Measurements from ENCODE around the gene THEMIS.
A peak's percentile ranks its signal among the peaks of the same experiment; 100 is the strongest.
"Not testable (repeated sequence)": the region's sequence is repeated elsewhere in the genome, so short reads cannot be mapped to it uniquely, and the experiment has no call there.

THEMIS gene

DNA sequence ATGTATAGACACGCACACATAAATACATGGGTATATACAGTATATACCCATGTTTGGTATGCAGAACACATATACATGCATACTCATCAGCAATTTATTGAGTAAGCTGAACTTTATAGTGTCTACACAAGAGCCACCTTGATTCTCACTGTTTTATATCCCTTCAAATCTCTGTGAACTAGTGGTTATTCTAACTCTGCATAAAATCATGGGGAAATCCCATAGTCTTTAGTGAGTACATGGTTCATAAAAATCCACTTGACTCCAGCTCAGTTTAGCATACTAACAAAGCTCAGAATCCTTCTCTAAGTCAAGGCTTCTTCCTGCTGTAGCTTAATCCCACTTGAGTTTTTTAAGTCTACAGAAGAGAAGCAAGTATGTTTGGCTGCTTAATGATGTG is 104.1 kb downstream of the THEMIS start:
- no peak for DNase-seq (ENCODE audit: low read depth)

DNA sequence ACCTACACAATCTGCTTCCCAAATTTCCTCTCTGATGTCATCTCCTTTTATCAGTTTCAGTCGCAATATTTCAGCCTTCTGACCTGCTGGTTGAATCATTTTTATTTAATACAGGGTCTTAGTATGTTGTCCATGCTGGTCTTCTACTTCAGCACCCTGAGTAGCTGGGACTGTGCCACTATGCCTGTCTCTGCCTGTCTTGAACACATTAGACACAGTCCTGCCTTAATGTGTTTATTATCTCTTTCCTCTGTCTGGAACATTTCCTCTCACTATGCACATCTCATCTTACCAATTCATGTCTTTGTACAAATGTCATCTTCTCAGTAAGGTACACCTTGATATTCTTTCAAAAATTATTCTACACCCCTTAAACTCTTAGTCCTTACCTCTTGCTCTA is 106.5 kb downstream of the THEMIS start:
- no peak for DNase-seq (ENCODE audit: low read depth)

DNA sequence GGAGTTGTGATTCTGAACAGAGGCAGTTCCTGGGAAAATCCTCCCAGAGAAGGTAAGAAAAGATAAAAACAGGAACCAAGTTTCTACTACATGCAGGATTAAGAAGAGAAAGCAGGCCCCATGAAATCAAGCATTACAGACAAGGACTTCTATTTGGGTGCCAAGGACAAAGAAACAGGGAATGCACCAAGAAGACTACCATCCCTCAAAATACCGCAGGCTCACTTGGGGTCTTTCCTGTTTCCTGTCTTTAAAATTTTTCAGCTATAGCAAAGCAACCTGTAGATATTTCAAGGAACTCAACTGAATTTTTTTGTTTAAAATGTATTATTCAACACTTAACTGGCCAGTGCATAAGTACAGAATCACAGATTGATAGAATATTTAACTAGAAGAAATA is 107.5 kb downstream of the THEMIS start:
- DNase-seq (ENCODE audit: low read depth): no peak

DNA sequence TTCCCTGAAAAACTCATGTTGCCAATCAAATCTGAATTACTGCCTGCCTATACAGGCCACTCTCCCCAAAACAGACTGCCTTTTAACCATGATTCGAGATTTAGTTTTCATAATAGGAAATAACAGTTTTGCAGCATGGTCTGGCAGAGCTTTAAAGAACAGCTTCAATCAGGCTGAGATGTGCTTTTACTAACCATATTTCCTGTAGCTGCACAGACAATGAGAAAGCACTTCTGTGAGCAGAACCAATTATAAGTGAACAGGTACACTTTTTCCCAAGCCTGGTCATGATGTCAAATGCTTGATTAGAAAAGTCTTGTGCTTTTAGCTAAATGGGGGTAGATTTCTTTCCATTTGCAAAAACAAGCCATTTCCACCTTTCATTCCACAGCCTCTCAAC is 108.2 kb downstream of the THEMIS start:
- no peak for DNase-seq (ENCODE audit: low read depth)

DNA sequence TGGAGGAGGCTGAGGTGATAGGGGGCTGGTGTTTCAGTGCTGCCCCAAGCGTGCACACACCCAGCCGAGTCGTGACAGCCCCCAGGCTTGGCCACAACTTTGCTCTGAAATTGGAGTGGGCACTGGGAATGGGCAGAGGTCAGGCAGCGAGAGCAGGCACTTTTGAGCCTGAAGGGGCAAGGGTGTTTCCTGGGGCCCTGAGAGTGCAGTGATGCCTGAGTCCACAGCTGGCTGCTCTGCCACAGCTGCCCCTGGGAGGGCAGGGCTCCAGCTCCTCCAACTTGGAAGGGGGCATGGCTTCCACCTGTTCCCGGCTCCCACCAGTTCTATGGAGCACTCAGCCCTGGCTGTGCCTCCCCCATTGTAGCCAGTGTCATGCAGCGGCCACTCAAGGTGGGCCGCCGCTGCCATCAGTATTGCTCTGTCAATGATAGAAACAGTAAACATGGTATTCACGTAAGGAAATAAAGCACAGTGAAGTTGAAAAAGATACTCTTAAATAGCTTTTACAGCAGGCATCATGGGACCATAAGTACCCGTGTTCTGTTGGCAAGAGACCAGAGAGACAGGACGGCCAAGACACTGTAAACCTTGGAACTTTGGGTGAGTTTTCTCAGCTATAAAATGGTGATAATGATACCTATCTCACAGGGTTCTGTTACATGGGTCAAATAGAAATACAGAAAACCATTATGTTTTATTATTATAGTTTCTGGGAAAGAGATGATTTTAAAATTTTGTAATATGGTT is 108.9 kb downstream of the THEMIS start:
- no peak for DNase-seq (ENCODE audit: low read depth)

DNA sequence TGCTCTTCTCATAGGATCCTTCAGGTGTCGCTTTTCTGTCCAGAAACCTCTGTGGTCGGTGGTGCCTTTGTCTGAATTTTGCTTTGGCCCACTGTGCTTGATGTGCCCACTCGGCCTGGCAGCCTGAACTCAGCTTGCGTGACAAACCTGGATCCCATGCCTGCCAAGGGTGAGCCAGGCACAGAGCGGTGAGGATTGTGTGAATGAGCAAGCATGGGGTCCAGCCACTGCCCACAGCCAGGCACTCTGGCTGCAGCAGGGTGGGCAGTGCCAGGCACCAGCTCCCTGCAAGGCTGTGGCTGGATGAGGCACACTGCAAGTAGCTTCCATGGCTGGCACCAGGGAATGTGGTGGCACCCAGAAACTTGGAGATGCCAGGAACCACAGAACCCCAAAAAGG is 110.3 kb downstream of the THEMIS start:
- no peak for DNase-seq (ENCODE audit: low read depth)

DNA sequence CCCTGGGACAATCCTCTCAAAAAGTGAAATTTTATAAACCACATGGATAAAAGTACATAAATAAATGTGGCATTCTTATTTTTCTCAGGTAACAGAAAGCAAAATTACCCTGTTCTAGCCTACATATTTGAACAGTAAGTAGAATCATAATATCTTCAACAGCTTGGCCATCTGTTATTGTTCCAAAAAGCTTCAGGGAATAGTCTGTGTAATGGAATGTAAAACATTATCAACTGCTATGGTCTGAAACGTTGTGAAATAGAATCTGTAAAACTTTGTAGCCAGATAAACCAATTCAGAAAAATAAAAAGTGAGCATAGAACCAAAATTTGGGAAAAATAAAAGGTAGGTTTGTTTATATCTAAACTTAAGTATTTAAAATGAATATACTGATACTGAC is 114.7 kb downstream of the THEMIS start:
- DNase-seq (ENCODE audit: low read depth): peak; percentile 13

DNA sequence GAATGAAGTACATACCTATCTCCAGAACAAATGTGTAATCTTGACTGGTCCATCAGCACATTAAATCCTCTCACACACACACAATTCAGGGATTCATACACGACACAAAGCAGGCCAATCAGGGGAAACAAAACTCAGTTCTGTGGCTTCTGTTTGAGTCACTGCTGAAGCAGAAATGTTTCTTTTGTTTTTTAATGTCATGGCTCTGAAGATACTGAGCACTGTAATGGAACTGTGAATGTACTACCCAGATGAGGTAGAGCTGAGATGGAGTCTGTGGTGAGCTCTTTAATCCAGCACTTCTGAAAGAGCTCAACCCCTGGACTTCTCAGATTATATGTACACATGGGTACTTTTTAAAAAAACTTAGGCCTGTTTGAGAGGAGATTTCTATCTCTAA is 116.4 kb downstream of the THEMIS start:
- no peak for DNase-seq (ENCODE audit: low read depth)

DNA sequence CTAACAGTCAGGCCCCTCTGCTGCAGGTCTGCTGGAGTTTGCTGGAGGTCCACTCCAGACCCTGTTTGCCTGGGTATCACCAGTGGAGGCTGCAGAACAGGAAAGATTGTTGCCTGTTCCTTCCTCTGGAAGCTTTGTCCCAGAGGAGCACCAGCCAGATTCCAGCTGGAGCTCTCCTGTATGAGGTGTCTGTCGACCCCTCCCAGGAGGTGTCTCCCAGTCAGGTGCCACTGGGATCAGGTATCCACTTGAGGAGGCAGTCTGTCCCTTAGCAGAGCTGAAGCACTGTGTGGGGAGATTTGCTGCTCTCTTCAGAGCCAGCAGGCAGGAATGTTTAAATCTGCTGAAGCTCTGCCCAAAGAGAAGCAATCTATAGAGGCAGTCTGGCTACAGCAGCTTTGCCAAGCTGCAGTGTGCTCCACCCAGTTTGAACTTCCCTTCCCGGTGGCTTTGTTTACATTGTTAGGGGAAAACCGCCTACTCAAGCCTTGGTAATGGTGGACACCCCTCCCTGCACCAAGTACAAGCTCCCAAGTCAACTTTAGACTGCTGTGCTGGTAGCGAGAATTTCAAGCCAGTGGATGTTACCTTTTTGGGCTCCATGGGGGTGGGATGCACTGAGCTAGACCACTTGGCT is 119.1 kb downstream of the THEMIS start:
- DNase-seq (ENCODE audit: low read depth): not testable (repeated sequence)

DNA sequence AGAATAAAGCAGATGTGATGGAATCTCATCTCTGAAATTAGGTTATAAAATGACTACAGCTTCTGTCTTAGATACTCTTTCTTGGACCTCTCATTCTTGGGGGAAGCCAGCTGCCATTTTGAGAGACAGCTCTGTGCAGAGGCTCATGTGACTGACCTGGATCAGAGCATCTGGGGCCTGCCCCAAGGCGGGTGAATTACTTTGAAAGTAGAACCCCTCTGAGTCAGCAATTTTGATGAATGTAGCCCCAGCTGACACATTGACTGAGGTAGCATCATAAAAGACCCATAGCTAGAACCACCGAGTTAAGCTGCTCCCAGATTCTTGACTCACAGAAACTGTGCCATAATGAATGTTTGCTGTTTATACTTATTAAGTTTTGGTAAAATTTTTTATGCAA is 124.5 kb downstream of the THEMIS start:
- DNase-seq (ENCODE audit: low read depth): no peak

DNA sequence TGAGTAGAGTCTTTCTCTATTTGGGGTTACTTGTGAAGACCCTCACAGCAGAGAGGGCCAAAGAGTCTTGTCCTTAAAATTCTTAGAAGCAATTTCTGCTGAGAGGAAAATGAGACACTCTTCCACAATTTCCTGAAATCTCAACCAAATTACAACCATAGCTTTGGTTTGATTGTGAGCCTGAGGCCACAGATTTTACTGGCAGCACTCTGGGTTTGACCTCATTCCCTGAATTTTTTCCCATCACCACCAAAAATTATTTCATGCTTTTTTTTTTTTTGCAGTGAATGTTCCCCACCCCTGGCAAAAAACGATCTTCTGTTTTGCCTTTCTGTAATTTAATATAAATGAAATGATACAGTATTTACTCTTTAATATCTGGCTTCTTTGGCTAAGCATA is 125.5 kb downstream of the THEMIS start:
- DNase-seq (ENCODE audit: low read depth): peak; percentile 12

DNA sequence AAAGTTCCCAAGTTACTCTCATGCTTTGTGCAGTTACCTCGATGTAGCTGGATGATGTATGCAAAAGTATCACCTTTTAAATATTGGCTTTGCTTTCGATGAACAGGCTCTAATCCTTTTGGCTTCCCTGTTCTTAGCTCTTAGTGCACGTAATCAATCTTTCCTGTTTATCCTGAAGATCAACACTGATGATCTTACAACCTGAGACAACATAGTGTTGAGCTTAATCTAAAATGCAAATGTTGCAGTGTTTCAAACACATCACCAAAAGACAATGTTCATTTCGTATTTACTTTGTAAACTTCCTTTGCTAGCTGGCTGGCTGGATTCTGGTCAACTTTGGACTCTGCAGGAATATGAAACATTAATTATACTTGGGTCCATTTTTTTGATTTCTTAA is 132.1 kb downstream of the THEMIS start:
- DNase-seq (ENCODE audit: low read depth): no peak

DNA sequence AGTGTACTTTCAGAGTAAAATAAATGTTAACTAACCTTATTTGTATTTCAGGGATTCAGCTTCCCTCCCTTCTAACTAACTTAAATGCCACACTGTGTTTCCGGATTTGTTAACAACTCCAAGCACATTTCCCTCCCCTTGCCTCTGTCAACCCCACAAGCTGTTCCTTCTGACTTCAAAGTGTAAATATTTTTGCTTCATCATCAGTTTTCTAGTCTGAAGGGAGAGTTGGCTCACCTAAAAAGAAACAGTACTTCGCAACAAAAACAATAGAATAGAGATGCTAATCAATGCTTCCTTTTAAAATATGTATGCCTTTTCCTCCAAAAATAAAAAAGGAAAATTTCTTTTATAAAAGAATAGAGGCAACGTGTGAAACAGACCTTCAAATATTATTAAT is 132.6 kb downstream of the THEMIS start:
- no peak for DNase-seq (ENCODE audit: low read depth)

DNA sequence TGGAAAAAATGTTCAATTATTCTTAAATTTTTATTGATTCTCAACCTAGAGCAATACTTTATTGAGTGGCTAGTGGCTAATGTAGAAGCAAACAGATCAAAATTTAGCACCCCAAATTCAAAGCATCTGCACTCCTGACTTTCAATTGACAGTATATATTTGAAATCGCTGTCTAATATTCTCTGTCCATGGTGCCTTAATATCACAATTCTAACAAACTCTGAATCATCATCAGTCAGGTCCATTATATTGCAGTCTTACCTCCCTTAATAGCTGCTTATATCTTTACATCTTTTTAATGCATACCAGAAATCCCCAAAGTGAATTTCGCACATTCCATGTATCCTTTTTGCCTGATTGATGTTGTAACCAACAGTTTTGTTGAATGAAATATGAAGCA is 134.9 kb downstream of the THEMIS start:
- no peak for DNase-seq (ENCODE audit: low read depth)

DNA sequence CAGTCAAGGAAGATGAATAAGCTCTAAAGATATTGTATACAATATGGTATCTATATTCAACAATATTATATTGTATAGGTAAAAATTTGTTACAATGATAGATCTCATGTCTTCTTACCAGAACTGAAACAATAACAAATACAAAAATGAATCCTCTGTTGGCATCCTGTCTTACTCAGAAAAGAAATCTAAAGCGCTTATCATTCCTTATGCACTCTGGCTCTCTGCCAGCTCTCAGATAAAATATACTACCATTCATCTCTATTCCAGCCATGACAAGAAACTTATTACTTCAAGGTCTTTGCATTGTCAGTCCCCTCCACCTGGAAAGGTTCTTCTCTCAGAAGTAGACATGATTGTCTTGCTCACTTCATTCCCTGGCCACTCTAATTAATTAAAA is 138.6 kb downstream of the THEMIS start:
- no peak for DNase-seq (ENCODE audit: low read depth)

DNA sequence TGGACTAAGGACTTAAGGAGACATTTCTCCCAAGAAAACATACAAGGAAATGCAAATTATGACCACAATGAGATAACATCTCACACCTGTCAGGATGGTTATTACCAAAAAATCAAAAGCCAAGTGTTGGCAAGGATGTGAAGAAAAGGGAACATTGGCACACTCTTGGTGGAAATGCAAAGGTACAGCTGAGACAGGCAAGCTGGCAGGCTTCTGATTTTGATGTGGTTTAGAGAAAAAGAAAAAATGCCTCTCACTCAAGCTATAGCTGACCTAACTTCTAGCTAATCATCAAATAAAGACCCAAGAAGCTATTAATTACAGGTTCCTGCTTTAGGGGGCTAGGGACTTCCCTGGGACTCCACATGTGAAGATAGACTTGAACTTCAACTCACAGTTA is 139.8 kb downstream of the THEMIS start:
- DNase-seq (ENCODE audit: low read depth): no peak

DNA sequence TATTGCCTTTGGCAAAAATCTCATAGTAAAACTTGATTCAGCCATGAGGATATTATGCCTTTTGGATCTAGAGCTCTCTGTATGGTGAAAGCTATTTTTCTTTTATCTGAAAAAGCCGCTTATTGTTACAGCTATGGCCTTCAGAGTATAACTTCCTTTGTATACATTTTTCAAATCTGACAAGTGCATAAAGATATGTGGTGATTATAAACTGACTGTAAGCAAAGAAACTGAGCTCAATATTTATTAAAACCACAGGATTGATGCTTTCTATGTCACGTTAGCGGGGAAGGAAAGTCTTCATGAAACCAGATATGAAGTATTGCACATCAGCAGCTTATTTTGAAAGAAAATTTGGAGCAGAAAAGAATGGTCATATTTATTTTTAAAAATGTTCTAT is 151.8 kb downstream of the THEMIS start:
- no peak for DNase-seq (ENCODE audit: low read depth)

DNA sequence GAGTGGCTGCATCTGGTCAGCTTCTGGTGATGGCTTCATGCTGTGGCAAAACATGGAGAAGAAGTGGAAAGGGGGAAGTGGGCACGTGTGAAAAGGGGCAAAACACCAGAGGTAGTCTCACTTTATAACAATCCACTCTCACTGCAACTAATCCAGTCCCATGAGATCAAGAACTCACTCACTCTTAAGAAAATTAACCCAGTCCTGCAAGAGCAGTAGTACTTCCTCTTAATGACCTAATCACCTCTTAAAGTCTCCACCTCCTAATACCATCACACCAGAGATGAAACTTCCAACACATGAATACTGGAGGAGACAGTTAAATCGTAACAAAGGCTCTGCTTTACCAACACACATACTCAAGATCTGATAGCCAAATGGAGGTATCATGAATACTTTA is 152.6 kb downstream of the THEMIS start:
- no peak for DNase-seq (ENCODE audit: low read depth)

DNA sequence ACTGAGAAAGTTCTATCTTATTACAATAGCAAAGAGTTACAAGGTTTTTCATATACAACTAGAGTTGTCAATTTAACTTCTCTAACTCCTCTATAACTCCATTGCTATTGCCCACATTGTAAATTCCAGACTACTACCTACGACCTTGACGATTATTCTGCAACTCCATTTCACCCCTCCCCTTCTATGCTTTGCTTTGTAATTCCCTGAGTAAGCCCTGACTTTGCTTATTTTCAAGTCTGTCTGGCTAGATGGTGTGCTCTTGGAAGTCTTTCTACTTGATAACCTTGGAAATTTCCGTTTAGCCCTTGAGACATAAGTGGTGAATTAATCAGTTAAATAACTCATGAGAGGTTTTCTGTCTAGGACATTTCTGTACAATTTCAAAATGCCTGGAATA is 162.4 kb downstream of the THEMIS start:
- no peak for DNase-seq (ENCODE audit: low read depth)

DNA sequence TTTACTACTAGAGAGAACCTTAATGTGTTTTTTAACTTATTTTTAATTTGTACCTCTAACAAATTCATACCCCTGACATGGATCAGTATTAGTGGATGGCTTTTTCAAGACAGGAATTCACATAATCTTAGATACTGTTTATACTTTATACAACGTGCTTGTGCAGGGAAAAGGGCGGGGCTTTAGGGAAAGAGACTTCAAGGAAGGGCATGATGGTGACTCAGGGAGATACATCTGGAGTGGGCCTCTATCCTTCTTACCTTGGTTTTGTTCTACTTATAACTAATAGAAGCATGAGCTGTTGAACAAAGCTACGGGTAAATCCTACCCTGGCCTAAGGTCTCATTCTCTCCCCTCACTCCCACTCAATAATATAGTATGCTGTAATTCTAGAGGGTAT is 163.1 kb downstream of the THEMIS start:
- DNase-seq (ENCODE audit: low read depth): no peak

DNA sequence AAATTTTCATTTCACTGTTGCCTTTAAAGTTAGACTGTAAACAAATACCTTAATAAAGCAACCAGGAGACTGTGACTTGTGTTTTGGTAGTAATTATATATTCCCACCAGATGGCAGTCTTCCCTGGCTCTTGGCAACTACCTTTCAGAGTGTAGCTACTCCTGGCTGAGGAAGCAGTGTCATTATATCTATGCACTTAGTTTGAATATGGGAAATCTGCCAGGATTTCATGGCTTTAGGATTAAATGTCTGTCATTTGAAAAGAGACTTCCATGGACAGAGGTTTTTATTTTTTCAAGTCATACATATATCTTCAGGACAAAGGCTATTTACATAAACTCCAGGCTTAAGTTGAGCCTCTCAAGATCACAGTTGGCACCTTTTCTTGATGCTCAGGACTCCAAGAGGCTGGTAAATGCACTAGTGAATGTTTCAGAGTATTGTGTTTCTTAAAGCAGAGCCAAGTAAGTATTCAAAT is 163.8 kb downstream of the THEMIS start:
- DNase-seq (ENCODE audit: low read depth): peak; percentile 66

DNA sequence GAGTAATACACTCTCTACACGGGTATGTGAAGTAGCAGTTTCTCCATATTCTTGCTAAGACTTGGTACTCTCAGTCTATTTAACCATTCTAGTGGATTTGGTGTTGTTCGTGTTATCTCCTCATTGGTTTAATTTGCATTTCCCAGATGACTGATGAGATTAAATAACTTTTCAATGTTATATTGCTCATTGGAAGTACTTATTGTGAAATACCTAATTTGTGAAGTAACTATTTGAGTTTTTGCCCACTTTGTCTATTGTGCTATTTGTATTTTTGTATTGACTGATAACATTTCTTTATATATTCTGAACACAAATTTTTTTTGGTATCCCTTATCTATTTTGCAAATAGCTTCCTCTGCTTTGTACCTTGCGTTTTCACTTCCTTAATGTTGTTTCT is 167.9 kb downstream of the THEMIS start:
- DNase-seq (ENCODE audit: low read depth): no peak

DNA sequence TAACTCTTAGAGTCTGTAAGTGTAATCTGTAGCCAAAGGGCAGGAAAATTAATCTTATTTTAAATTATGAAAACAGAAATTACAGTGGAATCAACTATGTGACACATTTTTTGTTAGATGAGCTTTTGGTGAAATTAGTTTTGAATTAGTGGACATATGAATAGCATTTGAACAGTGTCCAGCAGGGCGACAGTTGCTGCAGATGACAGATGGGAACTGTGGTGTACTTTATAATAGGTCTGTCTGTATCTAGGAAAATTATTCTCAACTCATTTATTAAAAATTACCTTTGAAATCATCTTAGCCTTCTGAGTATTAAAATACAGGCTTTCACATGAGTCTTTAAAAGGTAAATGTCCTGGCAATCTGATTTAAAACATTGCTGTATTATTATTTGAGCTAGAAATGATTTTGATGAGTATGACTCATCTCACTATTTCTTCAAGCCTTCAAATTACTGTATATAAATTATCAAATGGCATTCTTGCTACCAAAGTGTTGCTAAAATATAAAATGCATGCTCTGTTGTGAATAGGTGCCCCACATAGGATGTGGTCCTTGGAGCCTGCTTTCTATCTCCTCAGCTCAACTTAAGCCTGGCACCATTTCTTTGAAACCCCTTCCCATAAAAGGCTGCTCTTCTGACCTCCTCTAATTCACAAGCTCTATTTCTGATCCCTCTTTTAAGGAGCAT is 173.5 kb downstream of the THEMIS start:
- DNase-seq (ENCODE audit: low read depth): no peak

Data from fibroblast of gingiva (primary cell).